ENCODE results near the gene ACSM2B.
"Not testable (repeated sequence)": the region's sequence is repeated elsewhere in the genome, so short reads cannot be mapped to it uniquely, and the experiment has no call there.

The ACSM2B gene

GRCh38 chr16:20532284-20532792 is 43.8 kb downstream of the ACSM2B start:
- DNase-seq (ENCODE audit: low read depth, low spot score): not testable (repeated sequence)

- DNase-seq (ENCODE audit: low read depth, low spot score): not testable (repeated sequence)
Observed at GRCh38 chr16:20531795-20532194, 44.4 kb downstream of the ACSM2B start.

GRCh38 chr16:20520103-20520502 is 56.1 kb downstream of the ACSM2B start:
- no peak for DNase-seq (ENCODE audit: low read depth, low spot score)

- no peak for DNase-seq (ENCODE audit: low read depth, low spot score)
Observed at GRCh38 chr16:20519231-20519630, 56.9 kb downstream of the ACSM2B start.

- DNase-seq (ENCODE audit: low read depth, low spot score): no peak
Observed at GRCh38 chr16:20517149-20517548, 59.0 kb downstream of the ACSM2B start.

- DNase-seq (ENCODE audit: low read depth, low spot score): no peak
Observed at GRCh38 chr16:20515688-20516090, 60.5 kb downstream of the ACSM2B start.

- DNase-seq (ENCODE audit: low read depth, low spot score): no peak
Observed at GRCh38 chr16:20510323-20510722, 65.8 kb downstream of the ACSM2B start.

GRCh38 chr16:20507280-20507679 is 68.9 kb downstream of the ACSM2B start:
- no peak for DNase-seq (ENCODE audit: low read depth, low spot score)

- DNase-seq (ENCODE audit: low read depth, low spot score): no peak
Observed at GRCh38 chr16:20504418-20504817, 71.7 kb downstream of the ACSM2B start.

GRCh38 chr16:20491448-20491847 is 84.7 kb downstream of the ACSM2B start:
- DNase-seq (ENCODE audit: low read depth, low spot score): not testable (repeated sequence)

GRCh38 chr16:20490994-20491393 is 85.2 kb downstream of the ACSM2B start:
- not testable (repeated sequence) for DNase-seq (ENCODE audit: low read depth, low spot score)
